HL-60/S4 treated with phorbol 12-myristate 13-acetate at 8.2 ng/mL for 4 days and 3 days (cell line): Measurements from ENCODE around the gene MVK.

Experiments used
- in situ Hi-C: fragments of 300-500 bp; cut with MboI; formaldehyde crosslinking; loops from 2 replicates; pipeline ENCODE4 v1.15.0; 2022; ENCODE audit warnings: low sequenced_read_pairs

Gene MVK

GRCh38 chr12:109544955-109545531 is 28.6 kb upstream of the MVK start:
- in situ Hi-C loops: no loop called here

GRCh38 chr12:109545826-109546225 is 27.8 kb upstream of the MVK start:
- in situ Hi-C loops: no loop called here

- in situ Hi-C loops: no loop called here
Measured at GRCh38 chr12:109547286-109547685, 26.3 kb upstream of the MVK start.

- in situ Hi-C loops: no loop called here
Measured at GRCh38 chr12:109548258-109548657, 25.3 kb upstream of the MVK start.

- in situ Hi-C loops: no loop called here
Measured at GRCh38 chr12:109549613-109550270, 23.9 kb upstream of the MVK start.

GRCh38 chr12:109550281-109550680 is 23.3 kb upstream of the MVK start:
- in situ Hi-C loops: no loop called here

- in situ Hi-C loops: no loop called here
Measured at GRCh38 chr12:109551108-109551507, 22.5 kb upstream of the MVK start.

- in situ Hi-C loops: no loop called here
Measured at GRCh38 chr12:109552971-109553370, 20.6 kb upstream of the MVK start.

GRCh38 chr12:109553483-109553882 is 20.1 kb upstream of the MVK start:
- in situ Hi-C loops: no loop called here

GRCh38 chr12:109553906-109554500 is 19.6 kb upstream of the MVK start:
- in situ Hi-C loops: no loop called here

GRCh38 chr12:109554761-109555160 is 18.8 kb upstream of the MVK start:
- in situ Hi-C loops: no loop called here

- in situ Hi-C loops: no loop called here
Measured at GRCh38 chr12:109555431-109556315, 17.9 kb upstream of the MVK start.

- in situ Hi-C loops: no loop called here
Measured at GRCh38 chr12:109557200-109557599, 16.4 kb upstream of the MVK start.

GRCh38 chr12:109557805-109558204 is 15.8 kb upstream of the MVK start:
- in situ Hi-C loops: no loop called here

GRCh38 chr12:109558374-109559199 is 15.0 kb upstream of the MVK start:
- in situ Hi-C loops: no loop called here

GRCh38 chr12:109559200-109559505 is 14.4 kb upstream of the MVK start:
- in situ Hi-C loops: no loop called here

GRCh38 chr12:109559601-109560000 is 14.0 kb upstream of the MVK start:
- in situ Hi-C loops: no loop called here

GRCh38 chr12:109560867-109561710 is 12.5 kb upstream of the MVK start:
- in situ Hi-C loops: no loop called here

GRCh38 chr12:109561711-109562030 is 11.9 kb upstream of the MVK start:
- in situ Hi-C loops: no loop called here

- in situ Hi-C loops: no loop called here
Measured at GRCh38 chr12:109562871-109563270, 10.7 kb upstream of the MVK start.
